Caco-2 (cell line): ENCODE data around the gene VPS13D. TPM values are rescaled to one million over a fixed set of nuclear protein-coding genes. Genes with fewer than 3 reads are reported as not detected.

Experiments
- BruUV-seq: library from RNA; stranded (reverse); fragments of 400-500 nt; replicated peaks from 2 replicates; lab custom pipeline; 2021; lab: Mats Ljungman, UMichigan
- CTCF ChIA-PET: fragments of 300-600 bp; sonication (Branson Sonifier 250); formaldehyde crosslinking; loops from one replicate; lab custom pipeline; 2022; ENCODE audit warnings: antibody characterized with exemption; lab: Charles Lee
- POLR2A ChIA-PET: fragments of 300-600 bp; sonication (Branson Sonifier 250); formaldehyde crosslinking; loops from one replicate; lab custom pipeline; 2022; ENCODE audit warnings: antibody characterized with exemption; lab: Charles Lee
- DNase-seq, 2 experiments: peaks; one replicate each; pipeline versions ENCODE4 v3.0.0 to v3.0.0-alpha.2; 2020 to 2022
- H3K27me3 ChIP-seq: replicated peaks from 2 replicates; pipeline ENCODE4 v1.6.0; 2011; ENCODE audit warnings: low read length; ENCODE audit not compliant: control insufficient read depth, insufficient read depth
- H3K36me3 ChIP-seq: 2 replicates; pipeline ENCODE4 v1.5.1; 2011; ENCODE audit warnings: low read length; ENCODE audit not compliant: control insufficient read depth, insufficient read depth
- H3K4me1 ChIP-seq: fragments of 250-450 bp; sonication (Bioruptor Pico); 2 replicates; pipeline ENCODE4 v1.5.1; 2020; ENCODE audit warnings: mild to moderate bottlenecking
- H3K4me3 ChIP-seq: 2 replicates; pipeline ENCODE4 v1.5.1; 2011; ENCODE audit warnings: low read depth, mild to moderate bottlenecking, control low read depth, low read length
- H3K9me3 ChIP-seq: fragments of 250-450 bp; sonication (Bioruptor Pico); 2 replicates; pipeline ENCODE4 v1.5.1; 2020; ENCODE audit warnings: mild to moderate bottlenecking, moderate library complexity
- H3K27ac Mint-ChIP-seq: one replicate; pipeline ENCODE4 v1.8.0; 2022; ENCODE audit warnings: mixed read lengths; ENCODE audit not compliant: unreplicated experiment
- H3K27me3 Mint-ChIP-seq: one replicate; pipeline ENCODE4 v1.8.0; 2022; ENCODE audit warnings: mixed read lengths; ENCODE audit not compliant: insufficient read depth, unreplicated experiment
- H3K36me3 Mint-ChIP-seq: one replicate; pipeline ENCODE4 v1.8.0; 2022; ENCODE audit warnings: mild to moderate bottlenecking, mixed read lengths; ENCODE audit not compliant: insufficient read depth, unreplicated experiment
- H3K4me1 Mint-ChIP-seq: one replicate; pipeline ENCODE4 v1.8.0; 2022; ENCODE audit warnings: low read depth, mixed read lengths; ENCODE audit not compliant: unreplicated experiment
- H3K4me3 Mint-ChIP-seq: one replicate; pipeline ENCODE4 v1.8.0; 2022; ENCODE audit warnings: mild to moderate bottlenecking, moderate library complexity, mixed read lengths; ENCODE audit not compliant: unreplicated experiment
- H3K9me3 Mint-ChIP-seq: one replicate; pipeline ENCODE4 v1.8.0; 2022; ENCODE audit warnings: mixed read lengths; ENCODE audit not compliant: unreplicated experiment
- CTCF ChIP-seq, 2 experiments: fragments of 200-600 bp in 1 of 2; IDR thresholded peaks; 1 replicate in 1 of 2; 2 replicates in 1 of 2; pipeline versions ENCODE4 v1.5.1 to v1.8.0; 2011 to 2022; ENCODE audit warnings: antibody characterized with exemption in 1 of 2, control low read depth in 1 of 2, inconsistent platforms in 1 of 2, low read depth in 1 of 2, low read length in 1 of 2, mild to moderate bottlenecking in 1 of 2, moderate library complexity in 1 of 2; ENCODE audit not compliant: insufficient read depth in 1 of 2, severe bottlenecking in 1 of 2, unreplicated experiment in 1 of 2
- intact Hi-C: fragments of 100-400 bp; cut with micrococcal nuclease; formaldehyde crosslinking; loops from one replicate; pipeline ENCODE4 v1.10.0; 2022; ENCODE audit not compliant: unreplicated experiment
- total RNA-seq: library from RNA; stranded (reverse); gene quantifications from 2 replicates; pipeline ENCODE4 v1.2.3, GENCODE V29; 2022

VPS13D gene
- total RNA-seq, 1 experiment from 2014 or later, result 25.6 TPM

GRCh38 chr1:12442217-12442616 lies 212.4 kb downstream of the VPS13D start:
- H3K27me3 ChIP-seq, result no peaks in the 10 kb centered on the region
- DNase-seq, result no peak
- no TSS peak for BruUV-seq
- ChIA-PET POLR2A (no interaction called here), CTCF (no interaction called here)
- no peak for TF ChIP-seq CTCF (IDR thresholded peaks at IDR 0.05; ENCODE audit: insufficient read depth in 1 of 2, low read depth in 1 of 2, low read length in 1 of 2, severe bottlenecking in 1 of 2, unreplicated experiment in 1 of 2)
- H3K4me3 Mint-ChIP-seq, result no peak overlapping the region
- H3K9me3 ChIP-seq, result no peaks in the 10 kb centered on the region
- H3K27ac Mint-ChIP-seq, result no peak overlapping the region
- H3K4me1 ChIP-seq, result no peaks in the 10 kb centered on the region
- H3K4me3 ChIP-seq, result no peak overlapping the region
- no peaks in the 10 kb centered on the region for H3K27me3 Mint-ChIP-seq
- H3K4me1 Mint-ChIP-seq, result no peaks in the 10 kb centered on the region
- H3K36me3 Mint-ChIP-seq, result peaks cover 26% of the 10 kb centered on the region
- H3K9me3 Mint-ChIP-seq, result peaks cover 20% of the 10 kb centered on the region
- H3K36me3 ChIP-seq, result no peaks in the 10 kb centered on the region
- intact Hi-C loops, result no loop called here

GRCh38 chr1:12443151-12443550 lies 213.3 kb downstream of the VPS13D start:
- H3K36me3 ChIP-seq, result no peaks in the 10 kb centered on the region
- Mint-ChIP-seq H3K36me3 (peaks cover 26% of the 10 kb centered on the region), H3K4me3 (no peak overlapping the region), H3K27ac (no peak overlapping the region), H3K4me1 (no peaks in the 10 kb centered on the region), H3K9me3 (peaks cover 20% of the 10 kb centered on the region), H3K27me3 (no peaks in the 10 kb centered on the region)
- intact Hi-C loops, result no loop called here
- no peaks in the 10 kb centered on the region for H3K4me1 ChIP-seq
- CTCF ChIA-PET, result no interaction called here
- DNase-seq, result no peak
- BruUV-seq, result no TSS peak
- no peaks in the 10 kb centered on the region for H3K27me3 ChIP-seq
- TF ChIP-seq CTCF (IDR thresholded peaks at IDR 0.05; ENCODE audit: insufficient read depth in 1 of 2, low read depth in 1 of 2, low read length in 1 of 2, severe bottlenecking in 1 of 2, unreplicated experiment in 1 of 2), result no peak
- H3K4me3 ChIP-seq, result no peak overlapping the region
- POLR2A ChIA-PET, result no interaction called here
- no peaks in the 10 kb centered on the region for H3K9me3 ChIP-seq

GRCh38 chr1:12444329-12444841 lies 214.6 kb downstream of the VPS13D start:
- Histone ChIP-seq H3K36me3 (no peaks in the 10 kb centered on the region), H3K4me1 (no peaks in the 10 kb centered on the region), H3K9me3 (no peaks in the 10 kb centered on the region), H3K27me3 (no peaks in the 10 kb centered on the region), H3K4me3 (no peak overlapping the region)
- peaks cover 26% of the 10 kb centered on the region for H3K36me3 Mint-ChIP-seq
- ChIA-PET POLR2A (no interaction called here), CTCF (no interaction called here)
- intact Hi-C loops, result no loop called here
- H3K9me3 Mint-ChIP-seq, result peaks cover 20% of the 10 kb centered on the region
- H3K27ac Mint-ChIP-seq, result no peak overlapping the region
- TF ChIP-seq CTCF (IDR thresholded peaks at IDR 0.05; ENCODE audit: insufficient read depth in 1 of 2, low read depth in 1 of 2, low read length in 1 of 2, severe bottlenecking in 1 of 2, unreplicated experiment in 1 of 2), result no peak
- H3K27me3 Mint-ChIP-seq, result no peaks in the 10 kb centered on the region
- no peak for DNase-seq
- no peaks in the 10 kb centered on the region for H3K4me1 Mint-ChIP-seq
- H3K4me3 Mint-ChIP-seq, result no peak overlapping the region
- no TSS peak for BruUV-seq
